KG1 (cell line): Measurements from ENCODE around the gene IP6K2.
"Not testable (repeated sequence)": the region's sequence is repeated elsewhere in the genome, so short reads cannot be mapped to it uniquely, and the experiment has no call there.

Source experiments
- DNase-seq: peaks from one replicate; lab custom pipeline; 2025; lab: John Stamatoyannopoulos, UW

The IP6K2 gene, protein sequence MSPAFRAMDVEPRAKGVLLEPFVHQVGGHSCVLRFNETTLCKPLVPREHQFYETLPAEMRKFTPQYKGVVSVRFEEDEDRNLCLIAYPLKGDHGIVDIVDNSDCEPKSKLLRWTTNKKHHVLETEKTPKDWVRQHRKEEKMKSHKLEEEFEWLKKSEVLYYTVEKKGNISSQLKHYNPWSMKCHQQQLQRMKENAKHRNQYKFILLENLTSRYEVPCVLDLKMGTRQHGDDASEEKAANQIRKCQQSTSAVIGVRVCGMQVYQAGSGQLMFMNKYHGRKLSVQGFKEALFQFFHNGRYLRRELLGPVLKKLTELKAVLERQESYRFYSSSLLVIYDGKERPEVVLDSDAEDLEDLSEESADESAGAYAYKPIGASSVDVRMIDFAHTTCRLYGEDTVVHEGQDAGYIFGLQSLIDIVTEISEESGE

DNA sequence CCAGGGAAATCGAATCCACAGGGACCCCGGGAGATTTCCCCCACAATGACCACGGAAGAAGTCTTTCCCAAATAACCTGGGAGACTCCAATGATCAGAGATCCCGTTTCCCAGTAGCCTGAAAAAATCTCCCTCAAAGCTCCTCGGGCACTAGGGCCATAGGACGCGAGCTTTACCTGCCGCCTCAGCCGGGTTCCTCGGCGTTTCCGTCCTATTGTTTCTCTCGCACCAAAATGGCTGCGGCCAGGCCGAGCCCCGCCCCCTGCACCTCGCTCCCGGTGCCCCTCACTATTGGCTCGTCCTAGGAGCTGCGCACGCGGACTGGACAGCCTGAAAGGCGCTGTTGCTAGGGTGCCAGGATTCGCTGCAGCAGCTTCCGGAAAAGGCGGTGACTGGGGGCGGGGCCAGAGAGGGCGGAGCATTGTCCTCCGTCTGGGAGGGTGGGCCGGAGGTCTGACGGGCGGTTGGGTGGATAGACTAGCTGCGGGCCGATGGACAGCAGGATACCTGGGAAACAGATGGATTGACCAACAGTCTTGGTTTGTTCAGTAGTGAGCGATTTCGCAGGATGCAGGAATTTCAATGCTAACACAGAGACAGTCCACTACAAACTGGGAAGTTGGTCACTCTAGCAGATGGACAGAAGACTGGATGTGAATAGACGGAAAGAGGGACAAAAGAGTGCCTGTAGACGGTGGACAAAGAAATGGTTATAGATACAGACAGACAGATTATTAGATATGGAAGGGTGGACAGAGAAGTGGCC, at the start of gene IP6K2:
TSS of gene IP6K2 (minus strand) at position 240 of the 765 bp plus-strand sequence. CDS start 21,930 bp downstream, outside the sequence.
- peak; percentile 94 for DNase-seq

DNA sequence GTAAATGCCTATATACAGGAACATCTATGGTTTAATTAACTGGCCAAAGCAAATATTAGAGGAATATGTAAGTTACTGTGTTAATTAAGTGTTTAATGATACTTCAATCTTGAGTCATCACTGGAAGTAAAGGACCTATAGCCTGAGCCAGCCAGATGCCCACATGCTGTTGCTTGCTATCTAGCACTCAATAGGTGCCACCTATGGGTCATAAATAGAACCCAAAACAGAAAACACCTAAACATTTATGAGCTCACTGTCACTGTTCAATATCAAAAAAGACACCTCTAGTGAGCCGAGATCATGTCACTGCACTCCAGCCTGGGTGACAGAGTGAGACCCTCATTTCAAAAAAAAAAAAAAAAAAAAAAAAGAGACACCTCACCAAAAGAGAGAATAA, 48.4 kb upstream of the IP6K2 start:
- DNase-seq, result no peak

DNA sequence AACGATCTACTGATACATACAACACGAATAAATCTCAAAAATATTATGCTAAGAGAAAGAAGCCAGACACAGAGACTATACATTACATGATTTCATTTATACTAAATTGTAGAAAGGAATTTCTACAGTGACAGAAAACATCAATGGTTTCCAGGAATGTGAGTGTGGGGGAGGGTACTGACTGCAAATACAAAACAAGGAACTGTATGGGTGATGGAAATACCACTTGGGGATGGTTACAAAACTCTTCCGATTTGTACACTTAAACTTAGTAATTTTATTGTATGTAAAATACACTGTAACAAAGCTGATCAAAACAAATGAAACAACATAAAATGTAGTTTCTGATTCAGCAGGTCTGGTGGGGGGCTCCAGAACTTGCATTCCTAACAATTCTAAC, 45.8 kb upstream of the IP6K2 start:
- DNase-seq, result no peak

DNA sequence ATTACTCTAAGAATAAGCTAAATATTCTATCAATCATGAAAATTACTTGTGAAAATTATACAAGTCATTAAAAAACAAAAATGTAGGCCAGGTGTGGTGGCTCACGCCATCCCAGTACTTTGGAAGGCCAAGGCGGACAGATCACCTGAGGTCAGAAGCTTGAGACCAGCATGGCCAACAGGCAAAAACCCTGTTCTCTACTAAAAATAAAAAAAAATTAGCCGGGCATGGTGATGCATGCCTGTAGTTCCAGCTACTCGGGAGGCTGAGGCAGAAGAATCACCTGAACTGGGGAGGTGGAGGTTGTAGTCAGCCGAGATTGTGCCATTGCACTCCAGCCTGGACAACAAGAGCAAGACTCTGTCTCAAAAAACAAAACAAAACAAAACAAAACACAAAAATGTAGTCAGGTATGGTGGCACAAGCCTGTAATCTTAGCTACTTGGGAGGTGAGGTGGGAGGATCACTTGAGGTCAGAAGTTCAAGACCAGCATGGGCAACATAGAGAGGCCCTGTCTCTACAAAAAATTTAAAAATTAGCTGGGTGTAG, 43.0 kb upstream of the IP6K2 start:
- DNase-seq, result not testable (repeated sequence)

DNA sequence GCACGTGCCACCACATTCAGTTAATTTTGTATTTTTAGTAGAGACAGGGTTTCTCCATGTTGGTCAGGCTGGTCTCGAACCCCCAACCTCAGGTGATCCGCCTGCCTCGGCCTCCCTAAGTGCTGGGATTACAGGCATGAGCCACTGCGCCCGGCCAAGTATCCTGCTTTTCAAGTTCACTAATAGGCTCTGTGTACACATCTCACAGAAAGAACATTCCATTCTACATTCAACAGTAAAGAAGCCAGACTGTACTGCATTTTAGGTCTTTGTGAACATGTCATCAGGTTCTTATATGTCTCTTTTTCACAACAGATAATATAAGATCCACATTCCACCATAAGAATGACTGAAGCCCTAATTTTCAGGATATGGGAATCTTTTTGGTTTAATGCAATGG, 42.5 kb upstream of the IP6K2 start:
- not testable (repeated sequence) for DNase-seq

DNA sequence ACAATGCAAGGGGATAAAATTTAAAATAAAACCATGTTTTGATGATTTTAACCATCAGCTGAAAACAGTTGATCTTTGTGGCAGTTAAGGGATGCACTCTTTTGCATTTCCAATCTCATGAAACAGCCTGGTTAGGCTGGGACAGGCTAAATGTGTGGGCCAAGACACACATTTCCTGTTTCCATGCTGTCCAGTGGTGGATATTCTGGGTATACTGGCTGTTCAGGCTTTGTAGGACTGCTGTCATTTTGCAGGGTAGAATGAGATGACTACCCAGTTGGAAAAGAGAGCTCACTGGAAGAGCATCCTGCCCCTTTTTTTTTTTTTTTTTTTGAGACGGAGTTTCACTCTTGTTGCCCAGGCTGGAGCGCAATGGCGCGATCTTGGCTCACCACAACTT, 42.0 kb upstream of the IP6K2 start:
- no peak for DNase-seq

DNA sequence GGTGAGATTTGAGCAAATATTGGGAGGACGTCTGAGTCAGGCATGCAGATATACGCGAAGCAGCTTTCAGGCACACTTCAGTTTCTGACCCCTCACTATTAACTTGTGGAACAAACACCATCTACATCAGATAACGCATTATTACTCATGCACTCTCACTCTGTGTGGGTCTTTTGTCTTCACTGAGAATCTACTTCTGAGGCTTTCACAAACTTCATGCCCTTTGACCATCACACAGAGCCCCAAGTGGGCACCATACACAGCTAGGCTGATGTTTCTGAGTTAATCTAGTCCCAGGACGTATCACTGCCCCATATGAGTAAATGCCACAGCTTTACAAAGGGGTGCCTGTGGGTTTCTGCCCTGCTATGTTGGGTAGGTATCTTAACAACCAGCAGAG, 39.6 kb upstream of the IP6K2 start:
- no peak for DNase-seq

DNA sequence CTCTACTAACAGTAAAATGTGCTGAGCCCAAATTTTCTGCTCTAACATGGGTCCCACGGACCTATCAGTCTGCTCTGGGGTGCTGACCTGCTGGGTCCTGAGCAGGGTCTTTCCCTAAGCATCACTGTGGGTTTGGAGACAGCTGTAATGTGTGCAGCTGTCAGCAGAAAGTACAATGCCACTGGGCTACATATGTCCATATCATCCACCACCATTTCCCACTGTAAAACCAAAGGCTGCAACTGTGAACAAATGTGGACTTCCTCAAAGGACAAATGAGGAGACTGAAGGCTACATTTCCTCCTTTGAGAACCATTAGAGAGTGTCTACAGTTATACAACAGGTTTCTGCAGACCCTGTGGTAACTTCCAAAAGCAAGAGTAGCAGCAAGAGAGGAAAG, 33.8 kb upstream of the IP6K2 start:
- no peak for DNase-seq

DNA sequence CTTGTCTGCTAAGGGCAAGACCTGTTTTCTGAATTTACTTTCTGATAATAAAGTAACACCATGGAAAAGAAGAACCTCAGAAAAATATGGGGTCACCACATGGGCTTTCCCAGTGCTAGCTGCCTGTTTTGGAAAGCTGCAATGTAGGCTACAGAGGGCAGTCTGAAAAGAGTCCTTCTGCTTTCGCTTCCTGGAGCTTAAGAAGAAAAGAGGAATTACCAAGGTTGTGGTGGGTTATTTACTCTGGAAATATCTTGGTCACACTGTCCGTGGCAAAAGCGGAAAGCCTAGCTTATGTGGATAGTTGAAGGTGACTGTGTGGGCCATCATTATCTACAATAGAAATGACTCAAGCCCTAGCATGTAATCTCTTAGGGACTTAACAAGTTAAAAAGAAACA, 31.7 kb upstream of the IP6K2 start:
- DNase-seq, result no peak

DNA sequence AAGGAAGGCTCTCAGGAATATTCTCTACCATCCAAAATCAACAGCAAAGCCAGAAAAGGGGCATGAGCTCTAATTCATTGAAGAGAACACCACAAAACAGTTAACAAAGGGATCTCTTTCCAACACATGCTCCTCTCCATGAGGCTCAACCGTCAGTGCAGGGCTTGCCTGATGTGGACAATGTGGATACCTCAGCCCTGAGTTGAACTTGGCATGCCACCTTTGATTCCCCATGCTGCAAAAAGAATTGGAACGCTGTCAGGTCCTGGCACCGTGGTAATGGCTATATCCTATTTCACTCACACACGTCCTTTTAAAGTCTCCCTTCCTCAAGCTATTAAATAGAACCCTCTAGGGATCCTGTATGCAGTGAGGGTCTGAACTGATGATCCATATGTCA, 30.7 kb upstream of the IP6K2 start:
- DNase-seq, result no peak

DNA sequence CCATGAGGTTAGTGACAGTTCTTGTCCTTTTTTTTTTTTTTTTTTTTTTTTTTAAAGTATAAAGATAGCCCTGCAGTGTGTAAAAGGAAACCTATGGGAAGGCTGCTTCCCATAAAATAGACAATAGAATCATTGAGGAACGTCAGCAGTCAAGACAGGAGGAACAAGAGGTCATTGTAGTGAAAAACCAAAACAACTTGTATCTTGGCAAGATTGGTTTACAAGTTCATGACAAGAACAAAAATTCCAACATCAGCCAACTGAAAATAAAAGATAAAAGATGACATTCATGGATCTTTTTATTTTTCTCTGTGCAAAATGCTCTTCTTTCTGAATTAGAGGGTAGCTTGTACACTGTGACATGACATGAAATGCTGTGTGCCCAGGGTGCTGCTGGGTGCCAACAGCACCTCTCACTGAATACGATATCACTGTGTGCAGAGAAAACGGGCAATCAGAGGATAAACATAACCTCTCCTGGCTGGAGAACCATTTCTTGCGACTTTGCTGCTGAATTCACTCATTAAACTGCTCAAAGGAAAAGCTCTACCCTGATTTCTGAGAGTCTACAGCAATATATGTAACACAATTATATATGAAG, 30.1 kb upstream of the IP6K2 start:
- no peak for DNase-seq

DNA sequence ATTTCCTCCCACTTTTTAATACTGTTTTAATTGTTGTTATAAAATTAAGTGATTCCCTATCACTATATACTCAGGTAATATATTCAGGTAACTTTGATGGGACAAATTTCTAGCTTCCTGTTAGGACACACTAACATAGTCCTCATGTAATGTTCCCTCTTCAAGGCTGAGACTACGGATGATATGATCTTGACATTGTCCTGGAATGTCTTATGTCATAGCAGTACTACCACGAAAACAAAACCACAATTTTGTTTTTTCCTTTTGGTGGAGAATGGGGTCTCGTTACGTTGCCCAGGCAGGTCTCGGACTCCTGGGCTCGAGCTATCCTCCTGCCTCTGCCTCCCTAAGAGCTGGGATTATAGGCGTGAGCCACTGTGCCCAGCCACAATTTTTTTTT, 26.8 kb upstream of the IP6K2 start:
- DNase-seq, result no peak

DNA sequence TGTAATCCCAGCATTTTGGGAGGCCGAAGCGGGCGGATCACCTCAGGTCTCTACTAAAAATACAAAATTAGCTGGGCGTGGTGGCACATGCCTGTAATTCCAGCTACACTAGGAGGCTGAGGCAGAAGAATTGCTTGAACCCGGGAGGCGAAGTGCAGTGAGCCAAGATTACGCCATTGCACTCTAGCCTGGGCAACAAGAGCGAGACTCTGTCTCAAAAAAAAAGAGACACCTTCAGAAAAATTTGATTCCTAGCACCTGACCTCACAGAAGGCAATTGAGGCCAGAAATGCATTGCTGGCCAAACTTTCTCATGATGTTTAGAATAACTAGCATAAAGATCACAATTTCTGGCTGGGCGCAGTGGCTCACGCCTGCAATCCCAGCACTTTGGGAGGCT, 24.2 kb upstream of the IP6K2 start:
- DNase-seq, result not testable (repeated sequence)

DNA sequence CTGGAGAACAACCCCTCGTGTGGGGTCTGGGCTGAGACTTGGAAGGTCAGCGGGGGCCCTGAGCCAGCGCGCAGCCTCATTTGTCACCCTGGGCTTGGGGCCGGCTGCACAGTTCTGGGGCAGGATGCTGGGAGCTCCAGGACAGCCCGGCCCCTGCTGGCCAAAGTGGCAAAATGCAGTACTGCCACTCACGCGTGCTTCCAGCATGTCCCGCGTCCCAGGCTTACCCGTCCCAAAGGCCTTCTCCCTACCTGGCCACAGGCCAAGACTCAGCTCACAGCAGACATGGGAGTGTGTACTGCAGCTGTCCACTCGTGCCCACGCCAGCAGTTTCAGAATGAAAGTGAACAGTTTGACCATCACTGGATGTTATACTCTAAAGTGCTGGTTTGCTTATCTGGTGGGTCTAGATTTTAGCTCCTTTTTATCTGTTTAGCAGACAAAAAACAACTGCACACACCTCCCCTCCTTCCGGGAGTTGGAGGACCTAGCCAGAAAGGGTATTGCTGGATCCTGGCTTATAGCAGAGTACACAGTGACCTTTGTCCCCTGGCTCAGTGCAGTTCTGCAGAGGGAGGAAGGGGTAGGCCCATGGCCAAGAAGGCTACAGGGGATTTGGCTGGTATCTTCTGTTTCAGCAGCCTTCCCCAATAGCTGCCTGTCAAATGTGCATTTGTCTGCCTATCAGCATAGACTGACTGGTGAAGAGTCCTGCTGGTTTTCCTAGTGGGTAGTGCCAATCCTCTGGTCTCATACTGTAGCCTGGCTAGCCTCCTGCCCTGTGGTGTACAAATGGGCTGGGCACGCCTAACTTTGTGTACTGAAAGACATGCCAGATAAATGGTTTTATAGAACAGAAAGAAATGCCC, 23.2 kb upstream of the IP6K2 start:
- no peak for DNase-seq

DNA sequence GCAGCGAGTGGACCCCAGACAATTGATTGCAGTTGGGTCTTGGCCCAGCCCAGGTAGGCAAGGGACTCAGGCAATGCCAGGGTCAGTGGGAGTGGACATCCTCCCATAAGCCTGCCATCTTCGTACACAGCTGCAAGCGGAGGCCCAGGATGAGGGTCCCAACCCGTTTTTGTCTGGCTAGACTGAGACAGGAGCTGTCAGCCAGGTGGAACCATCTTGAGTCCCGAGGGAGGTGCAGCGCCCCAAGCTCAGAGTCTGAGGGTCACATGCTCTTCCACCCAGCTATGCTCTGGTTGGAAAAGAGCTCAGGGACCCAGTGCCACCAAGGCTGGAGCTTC, 22.6 kb upstream of the IP6K2 start:
- no peak for DNase-seq

DNA sequence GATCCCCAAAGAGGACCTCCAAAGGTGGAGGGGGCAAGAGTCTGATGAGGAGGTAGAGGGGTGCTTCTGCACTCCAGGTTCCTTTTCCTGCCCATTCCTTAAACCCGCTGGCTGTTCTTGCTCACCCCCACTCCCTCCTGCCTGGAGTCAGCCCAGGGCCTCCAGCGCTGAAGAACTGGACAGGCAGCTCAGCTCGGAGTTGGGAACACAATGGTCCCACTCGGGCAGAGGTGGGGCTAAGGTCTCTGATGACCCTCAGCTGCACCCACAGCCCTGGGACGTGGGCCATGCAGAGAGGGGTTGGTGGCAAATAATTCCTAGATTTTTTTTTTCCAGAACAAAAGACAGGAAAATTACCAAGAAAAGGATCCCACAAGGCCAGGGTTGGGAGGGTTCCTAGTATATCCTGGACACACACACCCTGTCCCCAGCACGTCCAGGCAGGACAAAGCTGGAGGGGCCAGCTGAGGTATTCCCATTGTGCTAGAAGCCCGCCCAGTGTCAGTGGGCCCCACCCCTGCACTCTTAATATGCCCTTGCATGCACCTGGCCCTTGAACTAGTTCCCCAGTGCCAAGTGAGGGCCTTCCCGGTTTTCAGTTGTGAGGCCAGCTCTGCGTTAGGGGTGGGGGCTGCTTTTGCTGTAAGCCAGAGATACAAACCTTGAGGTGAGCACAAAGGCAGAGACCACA, 22.1 kb upstream of the IP6K2 start:
- no peak for DNase-seq

DNA sequence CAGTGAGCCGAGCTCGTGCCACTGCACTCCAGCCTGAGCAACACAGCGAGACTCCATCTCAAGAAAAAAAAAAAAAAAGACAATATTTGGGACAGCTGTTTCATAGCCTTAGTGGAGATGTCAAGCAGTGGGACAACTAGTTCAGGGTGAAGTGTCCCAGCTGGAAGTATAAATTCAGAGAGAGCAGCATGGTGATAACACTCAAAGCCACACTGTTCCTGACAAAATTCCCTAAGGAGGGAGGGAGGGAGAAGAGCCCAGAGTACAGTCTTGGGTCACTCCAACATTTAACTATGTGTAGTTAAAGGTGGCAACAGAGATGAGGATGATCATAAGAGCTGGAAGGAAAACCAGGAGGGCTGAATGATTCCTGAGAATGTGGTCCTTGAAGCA, 21.1 kb upstream of the IP6K2 start:
- DNase-seq, result no peak

DNA sequence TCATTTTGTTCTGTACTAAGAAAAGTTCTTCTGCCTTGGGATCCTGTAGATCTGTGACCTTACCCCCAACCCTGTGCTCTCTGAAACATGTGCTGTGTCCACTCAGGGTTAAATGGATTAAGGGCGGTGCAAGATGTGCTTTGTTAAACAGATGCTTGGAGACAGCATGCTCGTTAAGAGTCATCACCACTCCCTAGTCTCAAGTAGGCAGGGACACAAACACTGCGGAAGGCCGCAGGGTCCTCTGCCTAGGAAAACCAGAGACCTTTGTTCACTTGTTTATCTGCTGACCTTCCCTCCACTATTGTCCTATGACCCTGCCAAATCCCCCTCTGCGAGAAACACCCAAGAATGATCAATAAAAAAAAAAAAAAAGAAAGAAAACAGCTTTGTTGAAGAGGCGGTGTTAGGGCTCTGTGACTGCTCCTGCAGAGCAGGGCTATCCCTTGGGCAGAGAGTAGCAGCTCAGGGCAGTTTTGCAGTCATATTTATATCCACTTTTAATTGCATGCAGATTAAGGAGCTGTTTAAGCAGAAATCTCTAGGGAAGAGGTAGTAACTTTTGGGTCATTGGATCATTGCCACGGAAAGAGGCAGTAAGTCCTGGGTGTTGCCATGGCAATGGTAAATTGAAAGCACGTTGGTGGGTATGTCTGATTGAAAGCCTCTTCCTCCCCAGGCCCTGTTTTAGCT, 18.2 kb upstream of the IP6K2 start:
- not testable (repeated sequence) for DNase-seq

DNA sequence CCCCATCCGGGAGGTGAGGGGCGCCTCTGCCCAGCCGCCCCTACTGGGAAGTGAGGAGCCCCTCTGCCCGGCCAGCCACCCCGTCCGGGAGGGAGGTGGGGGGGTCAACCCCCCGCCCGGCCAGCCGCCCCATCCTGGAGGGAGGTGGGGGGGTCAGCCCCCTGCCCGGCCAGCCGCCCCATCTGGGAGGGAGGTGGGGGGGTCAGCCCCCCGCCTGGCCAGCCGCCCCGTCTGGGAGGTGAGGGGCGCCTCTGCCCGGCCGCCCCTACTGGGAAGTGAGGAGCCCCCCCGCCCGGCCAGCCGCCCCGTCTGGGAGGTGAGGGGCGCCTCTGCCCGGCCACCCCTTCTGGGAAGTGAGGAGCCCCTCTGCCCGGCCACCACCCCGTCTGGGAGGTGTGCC, 17.5 kb upstream of the IP6K2 start:
- not testable (repeated sequence) for DNase-seq

DNA sequence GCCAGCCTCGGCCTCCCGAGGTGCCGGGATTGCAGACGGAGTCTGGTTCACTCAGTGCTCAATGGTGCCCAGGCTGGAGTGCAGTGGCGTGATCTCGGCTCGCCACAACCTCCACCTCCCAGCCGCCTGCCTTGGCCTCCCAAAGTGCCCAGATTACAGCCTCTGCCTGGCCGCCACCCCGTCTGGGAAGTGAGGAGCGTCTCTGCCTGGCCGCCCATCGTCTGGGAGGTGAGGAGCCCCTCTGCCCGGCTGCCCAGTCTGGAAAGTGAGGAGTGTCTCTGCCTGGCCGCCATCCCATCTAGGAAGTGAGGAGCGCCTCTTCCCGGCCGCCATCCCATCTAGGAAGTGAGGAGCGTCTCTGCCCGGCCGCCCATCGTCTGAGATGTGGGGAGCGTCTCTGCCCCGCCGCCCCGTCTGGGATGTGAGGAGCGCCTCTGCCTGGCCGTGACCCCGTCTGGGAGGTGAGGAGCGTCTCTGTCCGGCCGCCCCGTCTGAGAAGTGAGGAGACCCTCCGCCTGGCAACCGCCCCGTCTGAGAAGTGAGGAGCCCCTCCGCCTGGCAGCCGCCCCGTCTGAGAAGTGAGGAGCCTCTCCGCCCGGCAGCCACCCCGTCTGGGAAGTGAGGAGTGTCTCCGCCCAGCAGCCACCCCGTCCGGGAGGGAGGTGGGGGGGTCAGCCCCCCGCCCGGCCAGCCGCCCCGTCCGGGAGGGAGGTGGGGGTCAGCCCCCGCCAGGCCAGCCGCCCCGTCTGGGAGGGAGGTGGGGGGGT, 16.9 kb upstream of the IP6K2 start:
- DNase-seq, result not testable (repeated sequence)
